HCT116 (cell line): ENCODE measurements around the gene CDH13.

Source experiments
- CEBPB ChIP-seq: IDR thresholded peaks from 2 replicates; pipeline ENCODE4 v1.6.1; 2012; ENCODE audit warnings: low read depth
- EGR1 ChIP-seq: IDR thresholded peaks from 2 replicates; pipeline ENCODE4 v1.6.1; 2012; ENCODE audit warnings: low read depth
- EZH2 ChIP-seq: fragments of 200-600 bp; sonication (generic); IDR thresholded peaks from 2 replicates; pipeline ENCODE4 v1.6.1; 2017; ENCODE audit warnings: antibody characterized with exemption, mixed run types
- JUND ChIP-seq: IDR thresholded peaks from 2 replicates; pipeline ENCODE4 v1.6.1; 2012
- POLR2A ChIP-seq: IDR thresholded peaks from 2 replicates; pipeline ENCODE4 v1.7.0; 2011; ENCODE audit warnings: borderline replicate concordance; ENCODE audit not compliant: insufficient read depth, insufficient read length; ENCODE audit errors: extremely low read depth
- RAD21 ChIP-seq: IDR thresholded peaks from 2 replicates; pipeline ENCODE4 v1.6.1; 2012; ENCODE audit warnings: low read depth, mild to moderate bottlenecking
- ZNF274 ChIP-seq: fragments of 200-500 bp; sonication (Bioruptor generic); IDR thresholded peaks from 2 replicates; pipeline ENCODE4 v1.6.1; 2014; ENCODE audit warnings: mild to moderate bottlenecking, low read depth, low read length, inconsistent platforms
- TF ChIP-seq, protein P1 (sequence below), 3 experiments: fragments of 200-600 bp in 1 of 3; sonication (generic) in 1 of 3; IDR thresholded peaks in 2 of 3; conservative IDR thresholded peaks in 1 of 3; 2 replicates each; pipeline ENCODE4 v1.5.1; 2012 to 2017; ENCODE audit warnings: low read depth in 2 of 3, low read length in 2 of 3, antibody characterized with exemption in 1 of 3, borderline replicate concordance in 1 of 3, control low read depth in 1 of 3, mild to moderate bottlenecking in 1 of 3, mixed read lengths in 1 of 3, mixed run types in 1 of 3, moderate library complexity in 1 of 3; ENCODE audit not compliant: insufficient read depth in 1 of 3
- TF ChIP-seq, protein P2 (sequence below): IDR thresholded peaks from 2 replicates; pipeline ENCODE4 v1.6.1; 2012
- TF ChIP-seq, protein P3 (sequence below): IDR thresholded peaks from 2 replicates; pipeline ENCODE4 v1.6.1; 2012; ENCODE audit warnings: low read depth
- TF ChIP-seq, protein P4 (sequence below): IDR thresholded peaks from 2 replicates; pipeline ENCODE4 v1.6.1; 2011; ENCODE audit warnings: mild to moderate bottlenecking, low read length, moderate library complexity; ENCODE audit not compliant: insufficient replicate concordance; ENCODE audit errors: extremely low read depth

DNA sequence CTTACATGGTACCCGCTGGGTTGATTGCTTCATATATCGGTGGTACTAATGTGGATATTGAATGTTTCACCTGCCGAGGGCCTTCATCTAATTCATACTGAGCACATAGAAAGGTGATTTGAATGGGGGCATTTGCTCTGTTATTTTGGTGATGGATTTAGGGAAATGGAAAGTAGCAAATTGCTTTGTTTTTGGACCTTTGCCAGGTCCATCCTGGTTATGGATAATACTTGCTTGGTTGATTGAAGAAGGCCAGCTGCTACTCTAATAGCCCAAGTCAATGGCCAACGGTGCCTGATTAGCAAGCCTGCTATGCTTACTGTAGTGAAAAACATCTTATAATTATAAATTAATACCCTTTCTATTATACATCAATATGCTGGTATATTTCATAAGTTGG is 253.6 kb downstream of the CDH13 start:
- TF ChIP-seq EZH2 (no peak), POLR2A (no peak), EGR1 (no peak), CEBPB (no peak), ZNF274 (no peak), JUND (no peak), RAD21 (no peak)
- TF ChIP-seq, protein P1, sequence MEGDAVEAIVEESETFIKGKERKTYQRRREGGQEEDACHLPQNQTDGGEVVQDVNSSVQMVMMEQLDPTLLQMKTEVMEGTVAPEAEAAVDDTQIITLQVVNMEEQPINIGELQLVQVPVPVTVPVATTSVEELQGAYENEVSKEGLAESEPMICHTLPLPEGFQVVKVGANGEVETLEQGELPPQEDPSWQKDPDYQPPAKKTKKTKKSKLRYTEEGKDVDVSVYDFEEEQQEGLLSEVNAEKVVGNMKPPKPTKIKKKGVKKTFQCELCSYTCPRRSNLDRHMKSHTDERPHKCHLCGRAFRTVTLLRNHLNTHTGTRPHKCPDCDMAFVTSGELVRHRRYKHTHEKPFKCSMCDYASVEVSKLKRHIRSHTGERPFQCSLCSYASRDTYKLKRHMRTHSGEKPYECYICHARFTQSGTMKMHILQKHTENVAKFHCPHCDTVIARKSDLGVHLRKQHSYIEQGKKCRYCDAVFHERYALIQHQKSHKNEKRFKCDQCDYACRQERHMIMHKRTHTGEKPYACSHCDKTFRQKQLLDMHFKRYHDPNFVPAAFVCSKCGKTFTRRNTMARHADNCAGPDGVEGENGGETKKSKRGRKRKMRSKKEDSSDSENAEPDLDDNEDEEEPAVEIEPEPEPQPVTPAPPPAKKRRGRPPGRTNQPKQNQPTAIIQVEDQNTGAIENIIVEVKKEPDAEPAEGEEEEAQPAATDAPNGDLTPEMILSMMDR (IDR thresholded peaks at IDR 0.05 in 2 of 3, conservative IDR thresholded peaks at IDR 0.05 in 1 of 3; ENCODE audit: borderline replicate concordance in 1 of 3, insufficient read depth in 1 of 3, low read depth in 2 of 3, low read length in 2 of 3): no peak
- TF ChIP-seq, protein P2, sequence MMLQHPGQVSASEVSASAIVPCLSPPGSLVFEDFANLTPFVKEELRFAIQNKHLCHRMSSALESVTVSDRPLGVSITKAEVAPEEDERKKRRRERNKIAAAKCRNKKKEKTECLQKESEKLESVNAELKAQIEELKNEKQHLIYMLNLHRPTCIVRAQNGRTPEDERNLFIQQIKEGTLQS: no peak
- TF ChIP-seq, protein P3, sequence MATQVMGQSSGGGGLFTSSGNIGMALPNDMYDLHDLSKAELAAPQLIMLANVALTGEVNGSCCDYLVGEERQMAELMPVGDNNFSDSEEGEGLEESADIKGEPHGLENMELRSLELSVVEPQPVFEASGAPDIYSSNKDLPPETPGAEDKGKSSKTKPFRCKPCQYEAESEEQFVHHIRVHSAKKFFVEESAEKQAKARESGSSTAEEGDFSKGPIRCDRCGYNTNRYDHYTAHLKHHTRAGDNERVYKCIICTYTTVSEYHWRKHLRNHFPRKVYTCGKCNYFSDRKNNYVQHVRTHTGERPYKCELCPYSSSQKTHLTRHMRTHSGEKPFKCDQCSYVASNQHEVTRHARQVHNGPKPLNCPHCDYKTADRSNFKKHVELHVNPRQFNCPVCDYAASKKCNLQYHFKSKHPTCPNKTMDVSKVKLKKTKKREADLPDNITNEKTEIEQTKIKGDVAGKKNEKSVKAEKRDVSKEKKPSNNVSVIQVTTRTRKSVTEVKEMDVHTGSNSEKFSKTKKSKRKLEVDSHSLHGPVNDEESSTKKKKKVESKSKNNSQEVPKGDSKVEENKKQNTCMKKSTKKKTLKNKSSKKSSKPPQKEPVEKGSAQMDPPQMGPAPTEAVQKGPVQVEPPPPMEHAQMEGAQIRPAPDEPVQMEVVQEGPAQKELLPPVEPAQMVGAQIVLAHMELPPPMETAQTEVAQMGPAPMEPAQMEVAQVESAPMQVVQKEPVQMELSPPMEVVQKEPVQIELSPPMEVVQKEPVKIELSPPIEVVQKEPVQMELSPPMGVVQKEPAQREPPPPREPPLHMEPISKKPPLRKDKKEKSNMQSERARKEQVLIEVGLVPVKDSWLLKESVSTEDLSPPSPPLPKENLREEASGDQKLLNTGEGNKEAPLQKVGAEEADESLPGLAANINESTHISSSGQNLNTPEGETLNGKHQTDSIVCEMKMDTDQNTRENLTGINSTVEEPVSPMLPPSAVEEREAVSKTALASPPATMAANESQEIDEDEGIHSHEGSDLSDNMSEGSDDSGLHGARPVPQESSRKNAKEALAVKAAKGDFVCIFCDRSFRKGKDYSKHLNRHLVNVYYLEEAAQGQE: no peak
- TF ChIP-seq, protein P4, sequence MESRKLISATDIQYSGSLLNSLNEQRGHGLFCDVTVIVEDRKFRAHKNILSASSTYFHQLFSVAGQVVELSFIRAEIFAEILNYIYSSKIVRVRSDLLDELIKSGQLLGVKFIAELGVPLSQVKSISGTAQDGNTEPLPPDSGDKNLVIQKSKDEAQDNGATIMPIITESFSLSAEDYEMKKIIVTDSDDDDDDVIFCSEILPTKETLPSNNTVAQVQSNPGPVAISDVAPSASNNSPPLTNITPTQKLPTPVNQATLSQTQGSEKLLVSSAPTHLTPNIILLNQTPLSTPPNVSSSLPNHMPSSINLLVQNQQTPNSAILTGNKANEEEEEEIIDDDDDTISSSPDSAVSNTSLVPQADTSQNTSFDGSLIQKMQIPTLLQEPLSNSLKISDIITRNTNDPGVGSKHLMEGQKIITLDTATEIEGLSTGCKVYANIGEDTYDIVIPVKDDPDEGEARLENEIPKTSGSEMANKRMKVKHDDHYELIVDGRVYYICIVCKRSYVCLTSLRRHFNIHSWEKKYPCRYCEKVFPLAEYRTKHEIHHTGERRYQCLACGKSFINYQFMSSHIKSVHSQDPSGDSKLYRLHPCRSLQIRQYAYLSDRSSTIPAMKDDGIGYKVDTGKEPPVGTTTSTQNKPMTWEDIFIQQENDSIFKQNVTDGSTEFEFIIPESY: no peak
